Activated B cell treated with CpG ODN at 0.5 μM for 24 hours (primary cell): Measurements from ENCODE around the gene PAXX. TPM values are rescaled to one million over a fixed set of nuclear protein-coding genes. Genes with fewer than 3 reads are reported as not detected.
A peak's percentile ranks its signal among the peaks of the same experiment; 100 is the strongest.

Experiments
- ATAC-seq: fragments of 200-7000 bp; cut with Tn5 transposase; one replicate; pipeline ENCODE4 v1.10.0; 2021; ENCODE audit warnings: low read depth, mild to moderate bottlenecking, moderate library complexity
- CTCF ChIA-PET: fragments of 350-600 bp; sonication (Branson Sonifier 250); formaldehyde crosslinking; loops from one replicate; lab custom pipeline; 2021; ENCODE audit warnings: antibody characterized with exemption; lab: Charles Lee
- POLR2A ChIA-PET: fragments of 350-600 bp; sonication (Branson Sonifier 250); formaldehyde crosslinking; loops from one replicate; lab custom pipeline; 2021; ENCODE audit warnings: antibody characterized with exemption; lab: Charles Lee
- DNase-seq: peaks from one replicate; pipeline ENCODE4 v3.0.0; 2022
- H3K27ac Mint-ChIP-seq: one replicate; pipeline ENCODE4 v1.8.0; 2020; ENCODE audit warnings: mixed read lengths
- H3K27me3 Mint-ChIP-seq: one replicate; pipeline ENCODE4 v1.8.0; 2021; ENCODE audit warnings: mixed read lengths
- H3K36me3 Mint-ChIP-seq: one replicate; pipeline ENCODE4 v1.8.0; 2021; ENCODE audit warnings: low read depth, mixed read lengths
- H3K4me1 Mint-ChIP-seq: one replicate; pipeline ENCODE4 v1.8.0; 2021; ENCODE audit warnings: mixed read lengths
- H3K4me3 Mint-ChIP-seq: one replicate; pipeline ENCODE4 v1.8.0; 2020; ENCODE audit warnings: mild to moderate bottlenecking, mixed read lengths
- H3K9me3 Mint-ChIP-seq: one replicate; pipeline ENCODE4 v1.8.0; 2020; ENCODE audit warnings: mixed read lengths
- intact Hi-C: fragments of 100-400 bp; cut with micrococcal nuclease; formaldehyde crosslinking; loops from one replicate; pipeline ENCODE4 v1.15.1; 2024
- total RNA-seq: library from RNA; stranded (reverse); gene quantifications from 2 replicates; pipeline ENCODE4 v1.2.3, GENCODE V29; 2022
- TF ChIP-seq, protein P1 (sequence below): fragments of 200-600 bp; IDR thresholded peaks from one replicate; pipeline ENCODE4 v1.8.0; 2022; ENCODE audit warnings: antibody characterized with exemption, mild to moderate bottlenecking

Gene PAXX
- total RNA-seq, 1 donor from 2014 or later: 47.8 TPM

DNA sequence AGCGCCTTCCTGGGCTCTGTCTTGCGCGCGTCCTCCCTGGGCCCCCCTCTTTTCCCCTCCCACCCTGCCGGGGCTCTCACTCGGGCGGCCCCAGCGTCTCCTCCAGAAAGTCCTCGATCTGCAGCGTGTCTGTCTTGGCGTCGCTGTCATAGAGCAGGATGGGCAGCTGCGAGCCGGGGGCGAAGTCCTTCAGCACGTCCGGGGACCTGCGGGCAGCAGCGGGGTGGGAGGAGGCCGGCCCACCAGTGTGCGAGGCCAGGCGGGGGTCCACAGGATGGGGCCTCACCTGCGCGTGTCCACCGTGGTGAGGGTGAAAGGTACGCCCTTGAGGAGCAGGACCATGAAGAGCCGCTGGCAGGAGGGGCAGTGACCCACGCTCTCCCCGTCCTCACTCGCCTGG, 3.1 kb downstream of the PAXX start:
- TF ChIP-seq, protein P1, sequence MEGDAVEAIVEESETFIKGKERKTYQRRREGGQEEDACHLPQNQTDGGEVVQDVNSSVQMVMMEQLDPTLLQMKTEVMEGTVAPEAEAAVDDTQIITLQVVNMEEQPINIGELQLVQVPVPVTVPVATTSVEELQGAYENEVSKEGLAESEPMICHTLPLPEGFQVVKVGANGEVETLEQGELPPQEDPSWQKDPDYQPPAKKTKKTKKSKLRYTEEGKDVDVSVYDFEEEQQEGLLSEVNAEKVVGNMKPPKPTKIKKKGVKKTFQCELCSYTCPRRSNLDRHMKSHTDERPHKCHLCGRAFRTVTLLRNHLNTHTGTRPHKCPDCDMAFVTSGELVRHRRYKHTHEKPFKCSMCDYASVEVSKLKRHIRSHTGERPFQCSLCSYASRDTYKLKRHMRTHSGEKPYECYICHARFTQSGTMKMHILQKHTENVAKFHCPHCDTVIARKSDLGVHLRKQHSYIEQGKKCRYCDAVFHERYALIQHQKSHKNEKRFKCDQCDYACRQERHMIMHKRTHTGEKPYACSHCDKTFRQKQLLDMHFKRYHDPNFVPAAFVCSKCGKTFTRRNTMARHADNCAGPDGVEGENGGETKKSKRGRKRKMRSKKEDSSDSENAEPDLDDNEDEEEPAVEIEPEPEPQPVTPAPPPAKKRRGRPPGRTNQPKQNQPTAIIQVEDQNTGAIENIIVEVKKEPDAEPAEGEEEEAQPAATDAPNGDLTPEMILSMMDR: no peak
- Mint-ChIP-seq H3K36me3 (peaks cover 7% of the 10 kb centered on the region), H3K9me3 (no peaks in the 10 kb centered on the region), H3K4me3 (no peak overlapping the region), H3K27ac (no peak overlapping the region), H3K4me1 (peaks cover 63% of the 10 kb centered on the region), H3K27me3 (no peaks in the 10 kb centered on the region)
- ChIA-PET CTCF (interaction anchor here (1.0 to 2.9 kb wide), 3 partner anchors 34 to 48 kb away, joined by 3 to 11 read pairs (median 8); no protein-coding TSS in a partner anchor), POLR2A (interaction anchor here (1.0 to 2.0 kb wide), 5 partner anchors 9 to 267 kb away, joined by 3 to 7 read pairs (median 3); partner anchors contain the start of genes ABCA2 and EDF1)
- DNase-seq: no peak
- no peak for ATAC-seq
- intact Hi-C loops: no loop called here

DNA sequence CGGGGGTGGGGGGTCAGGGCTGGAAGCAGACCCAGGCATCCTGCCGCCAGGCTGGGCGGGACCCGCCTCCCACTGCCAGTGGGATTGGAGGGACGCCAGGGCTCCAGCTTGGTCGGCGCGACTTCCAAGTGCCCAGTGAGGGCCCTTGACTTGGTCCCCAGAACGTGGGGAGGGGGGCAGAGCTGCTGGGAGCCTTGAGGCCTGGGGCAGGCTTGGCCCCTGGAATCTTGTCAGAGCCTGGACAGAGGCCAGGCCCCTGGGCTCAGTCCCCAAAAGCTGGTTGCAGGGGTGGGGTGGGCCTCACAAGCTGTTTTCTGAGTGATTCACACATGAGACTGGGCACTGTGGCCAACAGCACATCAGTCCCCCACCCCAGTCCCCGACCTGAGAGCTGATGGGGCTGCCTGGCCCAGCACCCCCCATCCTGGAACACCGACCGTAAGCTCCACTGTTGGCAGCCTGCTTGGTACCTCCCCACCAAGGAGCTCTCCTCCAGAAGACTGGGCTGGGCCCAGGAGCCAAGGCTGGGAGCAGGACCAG, 3.6 kb downstream of the PAXX start:
- peak overlapping the region; percentile 15 for H3K4me3 Mint-ChIP-seq
- H3K4me1 Mint-ChIP-seq: peaks cover 68% of the 10 kb centered on the region
- H3K9me3 Mint-ChIP-seq: no peaks in the 10 kb centered on the region
- ATAC-seq (no peak), DNase-seq (no peak)
- CTCF ChIA-PET: interaction anchor here (1.0 to 2.9 kb wide), 3 partner anchors 33 to 48 kb away, joined by 3 to 11 read pairs (median 8); no protein-coding TSS in a partner anchor
- H3K36me3 Mint-ChIP-seq: peaks cover 7% of the 10 kb centered on the region
- POLR2A ChIA-PET: interaction anchor here (0.5 to 2.0 kb wide), 8 partner anchors 10 to 268 kb away, joined by 3 to 7 read pairs (median 3); partner anchors contain the start of genes ABCA2 and EDF1
- intact Hi-C loops: no loop called here
- no peaks in the 10 kb centered on the region for H3K27me3 Mint-ChIP-seq
- peak overlapping the region; percentile 18 for H3K27ac Mint-ChIP-seq
- TF ChIP-seq, protein P1: no peak

DNA sequence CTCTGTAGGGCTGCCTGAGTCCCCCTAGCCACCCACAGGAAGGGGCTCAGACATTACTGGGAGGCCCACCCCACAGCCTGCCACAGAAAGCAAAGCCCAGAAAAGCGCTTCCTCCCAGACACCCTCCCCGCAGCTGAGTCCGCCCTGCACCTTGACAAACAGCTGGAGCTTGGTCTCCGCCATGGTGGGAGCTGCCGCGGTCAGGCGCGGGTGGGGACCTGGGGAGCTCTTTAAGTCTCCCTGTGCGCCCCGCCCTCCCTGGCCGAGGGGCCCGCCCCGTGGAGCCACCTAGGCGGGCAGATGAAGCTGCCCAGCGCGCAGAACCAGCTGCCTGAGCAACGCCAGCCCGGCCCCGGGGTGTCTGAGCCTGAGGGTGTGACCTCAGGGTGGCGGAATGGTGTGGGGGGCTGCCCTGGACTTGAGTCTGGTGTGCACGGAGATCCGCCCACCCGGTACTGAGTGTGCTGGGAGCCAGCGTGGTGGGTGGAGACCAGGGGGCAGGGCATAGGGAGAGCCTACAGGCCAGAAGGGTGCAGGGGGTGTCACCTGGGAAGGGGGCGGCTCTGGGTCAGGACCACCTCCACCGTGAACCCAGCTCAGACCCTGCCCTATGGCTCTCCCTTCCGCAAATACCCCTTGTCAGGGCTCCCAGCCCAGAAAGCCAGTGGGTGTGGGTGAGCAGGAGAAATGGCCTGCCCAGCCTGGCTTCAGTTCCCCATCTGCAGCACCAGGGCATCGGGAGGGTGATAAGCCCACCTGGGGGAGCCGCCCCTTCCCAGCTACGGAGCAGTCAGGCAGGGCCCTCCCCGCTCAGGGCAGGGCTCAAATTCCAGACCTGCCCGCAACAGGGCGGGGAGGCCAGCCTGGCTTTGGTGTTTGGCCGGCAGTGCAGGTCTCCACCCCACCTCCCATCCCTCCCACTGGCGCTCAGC, 4.4 kb downstream of the PAXX start, which contains the start of gene CLIC3:
Gene CLIC3 (minus strand): TSS at position 208 of the 932 bp plus-strand sequence. CDS start 25 bp downstream, at position 183.
- ATAC-seq (no peak), DNase-seq (peak; percentile 40)
- Mint-ChIP-seq H3K4me1 (peaks cover 72% of the 10 kb centered on the region), H3K4me3 (peak within 1 kb of the TSS; percentile 15), H3K27ac (peak within 1 kb of the TSS; percentile 18), H3K36me3 (peaks cover 7% of the 10 kb centered on the region), H3K27me3 (no peaks in the 10 kb centered on the region), H3K9me3 (no peaks in the 10 kb centered on the region)
- ChIA-PET POLR2A (interaction anchor here (0.5 to 2.0 kb wide), 8 partner anchors 10 to 269 kb away, joined by 3 to 7 read pairs (median 3); partner anchors contain the start of genes ABCA2 and EDF1), CTCF (interaction anchor here (1.0 to 2.9 kb wide), 3 partner anchors 33 to 49 kb away, joined by 3 to 11 read pairs (median 8); no protein-coding TSS in a partner anchor)
- intact Hi-C loops: no loop called here
- TF ChIP-seq, protein P1: no peak

DNA sequence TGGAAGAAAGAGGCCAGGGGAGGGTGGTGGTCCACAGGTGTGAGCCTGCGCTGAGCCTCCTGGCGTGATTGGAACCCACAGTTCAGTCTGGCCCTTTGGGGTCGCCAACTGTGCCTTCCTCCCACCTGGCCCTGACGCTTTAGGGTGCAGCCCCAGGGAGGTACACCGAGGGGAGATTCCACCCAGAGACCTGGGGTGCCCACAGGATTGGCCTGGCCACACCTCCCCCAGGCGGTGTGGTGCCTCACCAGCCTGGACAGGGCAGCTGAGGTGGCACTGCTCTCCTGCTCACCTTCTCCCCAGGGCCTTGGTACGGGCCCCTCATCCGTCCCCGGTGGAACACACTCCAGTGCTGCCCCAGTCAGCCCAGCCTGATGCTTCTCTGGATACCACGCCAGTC, 5.1 kb downstream of the PAXX start:
- TF ChIP-seq, protein P1: no peak
- peaks cover 7% of the 10 kb centered on the region for H3K36me3 Mint-ChIP-seq
- POLR2A ChIA-PET: interaction anchor here (1.6 kb wide), 1 partner anchor 50 kb away, joined by 3 read pairs; no protein-coding TSS in a partner anchor
- ATAC-seq (no peak), DNase-seq (no peak)
- H3K27ac Mint-ChIP-seq: peak overlapping the region; percentile 68
- CTCF ChIA-PET: interaction anchor here (2.7 to 2.9 kb wide), 2 partner anchors 32 to 38 kb away, joined by 8 to 11 read pairs; no protein-coding TSS in a partner anchor
- H3K4me1 Mint-ChIP-seq: peaks cover 72% of the 10 kb centered on the region
- H3K27me3 Mint-ChIP-seq: no peaks in the 10 kb centered on the region
- no peaks in the 10 kb centered on the region for H3K9me3 Mint-ChIP-seq
- intact Hi-C loops: no loop called here
- peak overlapping the region; percentile 53 for H3K4me3 Mint-ChIP-seq
